KOPT-K1 (cell line): Measurements from ENCODE around the gene PLXNA1.

ENCODE experiments used
- H3K27ac ChIP-seq: fragments of 200-600 bp; sonication (generic); 2 replicates; pipeline ENCODE4 v1.5.1; 2016; ENCODE audit warnings: antibody characterized with exemption, mild to moderate bottlenecking, low read depth, low read length; ENCODE audit not compliant: poor library complexity, severe bottlenecking
- H3K36me3 ChIP-seq: fragments of 200-600 bp; sonication (generic); 2 replicates; pipeline ENCODE4 v1.5.1; 2017; ENCODE audit warnings: antibody characterized with exemption, mild to moderate bottlenecking, low read length, moderate library complexity; ENCODE audit not compliant: insufficient read depth
- H3K9me3 ChIP-seq: fragments of 200-600 bp; sonication (generic); 2 replicates; pipeline ENCODE4 v1.5.1; 2017; ENCODE audit warnings: antibody characterized with exemption, low read length, mild to moderate bottlenecking; ENCODE audit not compliant: insufficient read depth, poor library complexity, severe bottlenecking

PLXNA1 gene

DNA sequence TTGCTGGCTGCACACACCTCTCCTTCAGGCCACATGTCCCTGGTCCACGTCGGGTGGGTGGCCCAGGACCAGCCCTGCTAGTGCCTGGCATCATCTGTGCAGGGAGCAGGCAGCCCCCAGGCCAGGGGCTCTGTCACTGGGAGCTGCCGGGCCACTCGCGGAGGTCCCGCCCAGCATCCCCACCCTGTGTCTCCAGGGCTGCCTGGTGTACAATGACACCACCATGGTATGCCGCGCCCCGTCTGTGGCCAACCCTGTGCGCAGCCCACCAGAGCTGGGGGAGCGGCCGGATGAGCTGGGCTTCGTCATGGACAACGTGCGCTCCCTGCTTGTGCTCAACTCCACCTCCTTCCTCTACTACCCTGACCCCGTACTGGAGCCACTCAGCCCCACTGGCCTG is 34.3 kb downstream of the PLXNA1 start:
- H3K36me3 ChIP-seq = peaks cover 74% of the 10 kb centered on the region
- no peak overlapping the region for H3K27ac ChIP-seq
- no peaks in the 10 kb centered on the region for H3K9me3 ChIP-seq

DNA sequence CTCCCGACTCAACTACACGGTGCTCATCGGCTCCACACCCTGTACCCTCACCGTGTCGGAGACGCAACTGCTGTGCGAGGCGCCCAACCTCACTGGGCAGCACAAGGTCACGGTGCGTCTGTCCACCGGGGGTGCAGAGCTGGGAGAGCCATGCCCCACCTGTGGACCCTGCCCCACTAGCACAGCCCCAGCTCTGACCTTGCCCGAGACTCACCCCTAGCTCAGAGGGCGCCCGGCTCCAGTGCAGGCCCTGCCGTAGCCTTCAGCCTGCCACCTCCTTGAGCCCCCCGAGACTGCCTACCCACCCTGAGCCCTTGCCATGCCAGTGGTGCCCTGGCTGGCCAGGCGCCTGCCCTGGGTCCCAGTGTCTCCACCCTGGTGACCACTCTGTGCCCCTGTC is 34.9 kb downstream of the PLXNA1 start:
- Histone ChIP-seq H3K9me3 (no peaks in the 10 kb centered on the region), H3K27ac (no peak overlapping the region), H3K36me3 (peaks cover 74% of the 10 kb centered on the region)

DNA sequence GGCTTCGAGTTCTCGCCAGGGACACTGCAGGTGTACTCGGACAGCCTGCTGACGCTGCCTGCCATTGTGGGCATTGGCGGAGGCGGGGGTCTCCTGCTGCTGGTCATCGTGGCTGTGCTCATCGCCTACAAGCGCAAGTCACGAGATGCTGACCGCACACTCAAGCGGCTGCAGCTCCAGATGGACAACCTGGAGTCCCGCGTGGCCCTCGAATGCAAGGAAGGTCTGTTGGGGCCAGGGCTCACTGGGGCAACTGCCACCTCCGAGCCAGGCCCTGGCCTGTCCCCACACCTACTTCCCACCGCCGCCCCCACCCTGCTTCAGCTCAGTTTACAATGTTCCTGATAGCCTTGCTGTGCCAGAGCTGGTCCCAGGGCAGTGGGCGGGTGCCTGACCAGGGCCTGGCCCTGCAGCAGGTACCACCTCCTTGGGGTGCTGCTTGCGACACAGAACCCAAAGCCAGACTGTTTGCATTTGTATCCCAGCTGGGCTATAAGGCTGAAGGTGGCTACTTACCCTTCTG is 35.5 kb downstream of the PLXNA1 start:
- peaks cover 78% of the 10 kb centered on the region; the same call in 1 of the 2 replicates for H3K36me3 ChIP-seq
- H3K9me3 ChIP-seq = no peaks in the 10 kb centered on the region
- H3K27ac ChIP-seq = no peak overlapping the region

DNA sequence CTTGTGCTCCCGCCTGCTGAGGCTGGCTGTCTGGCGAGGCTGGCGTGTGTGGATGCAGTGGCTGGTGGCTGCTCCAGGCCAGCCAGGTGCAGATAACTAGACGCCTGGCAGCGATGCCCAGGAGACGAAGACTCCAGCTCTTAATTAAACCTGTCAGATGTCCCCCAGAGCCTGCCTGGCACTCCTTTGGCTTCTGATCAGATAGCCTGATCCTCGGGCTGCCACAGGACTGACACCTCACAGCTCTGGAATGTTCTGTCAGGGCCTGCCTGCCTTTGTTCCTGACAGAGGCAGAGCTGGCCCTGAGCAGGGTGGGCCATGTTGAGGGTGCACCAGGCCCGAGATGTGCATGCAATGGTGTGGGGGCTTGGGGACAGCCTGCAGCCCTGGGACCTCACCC is 36.5 kb downstream of the PLXNA1 start:
- peaks cover 80% of the 10 kb centered on the region; the same call in 1 of the 2 replicates for H3K36me3 ChIP-seq

DNA sequence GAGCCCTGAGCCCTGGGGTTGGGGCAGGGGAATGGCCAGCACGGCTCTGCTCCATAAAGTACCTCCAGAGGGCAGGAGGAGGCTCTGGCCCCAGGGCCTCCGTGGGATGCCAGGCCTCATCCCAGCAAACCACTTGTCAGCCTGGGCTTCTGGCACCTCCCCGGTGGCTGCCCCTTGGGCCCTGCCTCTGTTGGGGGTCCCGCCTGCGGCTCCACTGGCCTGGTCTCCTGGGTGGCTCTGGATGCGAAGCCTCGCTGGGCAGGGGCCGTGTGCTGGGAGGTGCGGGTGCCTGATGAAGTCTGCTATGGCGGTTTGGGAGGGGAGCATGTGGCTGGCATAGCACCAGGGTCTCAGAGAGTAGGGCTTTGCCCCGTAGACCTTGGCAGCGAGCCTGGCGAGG is 37.6 kb downstream of the PLXNA1 start:
- peaks cover 73% of the 10 kb centered on the region; the same call in 1 of the 2 replicates for H3K36me3 ChIP-seq
- H3K27ac ChIP-seq = no peak overlapping the region
- H3K9me3 ChIP-seq = no peaks in the 10 kb centered on the region

More for the DNA sequence above, 36.5 kb downstream of the PLXNA1 start:
- no peak overlapping the region for H3K27ac ChIP-seq
- no peaks in the 10 kb centered on the region for H3K9me3 ChIP-seq

DNA sequence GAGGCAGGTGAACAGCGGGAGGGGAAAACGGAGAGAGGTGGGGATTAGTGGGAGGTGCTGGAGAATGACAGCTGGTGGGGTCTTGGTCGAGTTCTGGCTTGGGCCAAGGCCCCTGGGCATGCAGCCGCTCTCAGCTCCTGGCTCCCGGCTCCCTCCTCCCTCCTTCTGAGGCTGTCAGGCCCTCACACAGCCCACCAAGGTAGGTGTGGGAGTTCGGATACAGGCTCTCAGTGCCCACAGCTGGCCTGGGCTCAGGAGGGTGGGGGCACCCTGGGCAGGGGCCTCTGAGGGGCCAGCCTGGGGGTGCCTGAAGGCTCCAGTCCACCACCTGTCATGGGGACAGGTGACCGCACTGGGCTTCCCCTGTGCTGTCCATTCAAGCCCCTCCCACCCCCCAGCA is 39.9 kb downstream of the PLXNA1 start:
- Histone ChIP-seq H3K9me3 (no peaks in the 10 kb centered on the region), H3K36me3 (peaks cover 57% of the 10 kb centered on the region; the same call in 1 of the 2 replicates), H3K27ac (no peak overlapping the region)

DNA sequence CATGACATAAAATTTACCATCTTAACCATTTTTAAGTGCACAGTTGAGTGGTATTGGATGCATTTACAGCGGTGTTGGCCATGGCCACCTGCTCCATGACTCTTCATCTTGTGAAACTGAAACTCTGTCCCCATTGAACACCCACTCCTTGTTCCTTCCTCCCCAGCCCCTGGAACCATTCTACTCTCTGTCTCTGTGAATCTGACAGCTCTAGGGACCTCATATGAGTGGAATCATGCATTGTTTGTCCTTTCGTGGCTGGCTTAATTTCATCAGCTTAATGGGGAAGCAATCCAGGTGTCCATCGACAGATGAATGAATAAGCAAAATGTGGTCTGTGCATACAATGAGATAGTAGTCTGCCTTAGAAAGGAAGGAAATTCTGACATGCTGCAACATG is 42.5 kb downstream of the PLXNA1 start:
- H3K36me3 ChIP-seq = peaks cover 47% of the 10 kb centered on the region; the same call in 1 of the 2 replicates
- no peaks in the 10 kb centered on the region for H3K9me3 ChIP-seq
- H3K27ac ChIP-seq = no peak overlapping the region

DNA sequence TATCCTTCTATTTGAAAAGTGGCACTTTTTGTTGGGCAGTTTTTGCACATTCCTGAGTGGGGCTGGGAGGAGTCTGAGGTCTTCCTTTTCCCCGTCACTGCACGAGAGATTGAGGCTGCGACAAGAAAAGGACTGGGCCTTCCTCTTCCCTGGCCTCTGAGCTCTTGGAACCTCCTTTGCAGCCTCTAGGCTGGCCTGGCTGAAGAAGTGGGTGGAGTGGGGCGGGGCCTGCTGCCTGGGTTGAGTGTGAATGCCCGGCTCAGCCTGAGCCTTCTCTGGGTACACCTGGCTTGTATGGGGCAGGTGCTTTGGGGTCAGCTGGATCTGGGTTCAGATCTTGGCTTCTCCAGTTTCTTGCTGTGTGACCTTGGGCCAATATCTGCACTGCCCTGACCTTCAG is 43.1 kb downstream of the PLXNA1 start:
- no peaks in the 10 kb centered on the region for H3K9me3 ChIP-seq
- H3K36me3 ChIP-seq = peaks cover 47% of the 10 kb centered on the region; the same call in 1 of the 2 replicates
- H3K27ac ChIP-seq = no peak overlapping the region

DNA sequence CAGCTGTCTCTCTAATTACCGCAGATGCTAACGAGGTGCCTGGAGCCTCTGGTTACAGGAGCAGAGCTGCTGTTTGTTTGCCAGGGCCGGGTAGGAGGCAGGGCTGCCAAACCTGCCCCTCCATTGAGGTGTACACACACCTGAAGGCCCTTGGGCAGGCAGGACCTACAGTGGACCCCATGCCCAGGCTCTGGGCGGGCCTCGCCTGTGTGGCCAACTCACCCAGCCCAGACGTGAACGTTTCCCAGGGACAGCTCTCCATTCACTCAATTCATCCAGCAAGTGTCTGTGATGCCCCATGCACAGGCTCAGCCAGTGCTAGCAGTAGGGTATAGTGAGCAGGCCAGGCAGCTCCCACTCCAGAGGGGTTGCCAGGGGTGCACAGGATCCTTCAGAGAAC is 43.7 kb downstream of the PLXNA1 start:
- Histone ChIP-seq H3K9me3 (no peaks in the 10 kb centered on the region), H3K36me3 (peaks cover 46% of the 10 kb centered on the region; the same call in 1 of the 2 replicates), H3K27ac (no peak overlapping the region)

DNA sequence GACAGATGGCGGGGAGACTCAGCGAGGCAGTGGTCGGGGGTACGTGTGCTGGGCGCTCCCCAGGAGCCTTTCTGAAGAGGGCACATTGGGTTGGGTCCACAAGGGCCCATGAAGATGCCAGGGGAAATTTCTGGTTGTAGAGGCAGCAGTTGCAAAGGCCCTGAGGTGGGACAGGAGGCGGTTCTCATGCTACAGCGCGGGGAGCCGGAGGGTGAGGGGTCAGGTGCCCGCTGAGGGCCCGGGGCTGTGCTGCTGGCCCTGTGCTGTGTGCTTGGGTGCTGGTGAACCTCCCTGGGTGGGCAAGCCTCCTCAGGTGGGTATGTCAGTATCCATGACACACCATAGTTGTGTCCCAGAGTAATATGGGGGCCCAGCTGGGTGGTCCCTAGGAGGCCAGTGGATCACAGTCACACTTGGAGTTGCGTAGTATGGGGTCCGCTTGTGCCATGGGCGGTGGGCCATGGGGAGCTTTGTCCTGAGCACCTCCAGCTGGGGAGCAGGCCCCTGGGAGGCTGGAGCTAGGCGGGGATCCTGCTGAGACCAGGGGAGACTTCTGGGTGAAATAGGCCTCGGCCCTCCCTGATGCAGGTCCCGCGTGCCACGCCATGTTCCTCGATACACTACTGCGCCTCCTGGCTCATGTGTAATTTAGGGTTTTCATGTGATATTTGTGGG is 44.3 kb downstream of the PLXNA1 start:
- H3K36me3 ChIP-seq = peaks cover 46% of the 10 kb centered on the region; the same call in 1 of the 2 replicates
- no peaks in the 10 kb centered on the region for H3K9me3 ChIP-seq
- H3K27ac ChIP-seq = no peak overlapping the region

DNA sequence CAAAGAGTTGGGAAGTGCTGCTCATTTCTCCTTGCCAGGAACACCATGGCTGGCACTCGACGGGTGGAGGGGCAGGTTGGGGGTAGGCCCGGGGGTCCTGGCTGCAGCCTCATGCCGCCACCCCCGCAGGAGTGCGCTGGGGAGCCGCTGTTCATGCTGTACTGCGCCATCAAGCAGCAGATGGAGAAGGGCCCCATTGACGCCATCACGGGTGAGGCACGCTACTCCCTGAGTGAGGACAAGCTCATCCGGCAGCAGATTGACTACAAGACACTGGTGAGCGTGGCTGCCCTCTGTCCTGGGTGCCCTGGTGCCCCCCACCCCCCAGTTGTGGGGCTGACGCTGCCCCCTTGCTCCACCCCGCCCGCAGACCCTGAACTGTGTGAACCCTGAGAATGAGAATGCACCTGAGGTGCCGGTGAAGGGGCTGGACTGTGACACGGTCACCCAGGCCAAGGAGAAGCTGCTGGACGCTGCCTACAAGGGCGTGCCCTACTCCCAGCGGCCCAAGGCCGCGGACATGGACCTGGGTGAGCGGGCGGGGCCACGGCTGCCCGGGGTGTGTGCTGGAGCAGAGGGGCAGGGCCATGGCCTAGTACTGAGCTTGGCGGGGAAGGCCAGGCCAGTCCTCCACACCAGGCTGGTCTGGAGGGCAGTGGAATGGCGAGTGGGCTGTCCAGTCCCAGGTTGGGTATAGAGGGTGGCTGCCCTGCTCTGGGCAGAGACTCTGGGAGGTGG is 45.1 kb downstream of the PLXNA1 start:
- Histone ChIP-seq H3K27ac (no peak overlapping the region), H3K36me3 (peaks cover 45% of the 10 kb centered on the region; the same call in 1 of the 2 replicates)

DNA sequence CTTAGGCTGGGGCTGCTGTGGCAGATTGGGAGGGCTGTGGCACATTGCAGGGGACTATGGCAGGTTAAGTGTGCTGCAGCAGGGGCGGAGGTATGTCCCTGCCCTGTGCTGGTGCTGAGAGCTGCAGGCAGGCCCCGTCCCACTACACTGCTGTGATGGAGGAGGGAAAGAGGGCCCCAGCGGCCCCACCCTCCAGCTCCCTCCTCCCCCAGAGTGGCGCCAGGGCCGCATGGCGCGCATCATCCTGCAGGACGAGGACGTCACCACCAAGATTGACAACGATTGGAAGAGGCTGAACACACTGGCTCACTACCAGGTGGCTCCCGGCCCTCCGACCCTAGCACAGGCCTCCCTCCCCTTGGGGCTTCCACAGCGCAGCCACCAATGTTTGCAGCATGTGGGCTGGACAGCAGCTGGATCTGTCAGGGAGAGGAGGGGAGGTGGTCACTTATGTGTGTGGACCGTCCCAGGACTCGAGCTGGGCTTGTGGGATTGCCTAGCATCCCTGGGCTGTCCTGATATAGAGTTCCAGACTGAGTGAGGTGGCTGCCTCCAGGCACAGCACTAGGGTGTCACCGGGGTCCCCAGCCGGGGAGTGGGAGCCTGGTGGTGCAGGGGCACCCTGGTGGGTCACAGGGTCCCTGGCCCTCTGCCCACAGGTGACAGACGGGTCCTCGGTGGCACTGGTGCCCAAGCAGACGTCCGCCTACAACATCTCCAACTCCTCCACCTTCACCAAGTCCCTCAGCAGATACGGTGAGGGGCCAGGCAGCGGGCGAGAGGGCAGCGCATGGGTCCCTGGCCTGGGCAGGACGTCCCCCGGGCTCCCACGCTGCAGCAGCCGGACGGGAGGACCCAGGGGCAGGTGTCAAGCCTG is 46.1 kb downstream of the PLXNA1 start:
- Histone ChIP-seq H3K27ac (no peak overlapping the region), H3K9me3 (no peaks in the 10 kb centered on the region), H3K36me3 (peaks cover 39% of the 10 kb centered on the region; the same call in 1 of the 2 replicates)

More for the DNA sequence above, 45.1 kb downstream of the PLXNA1 start:
- H3K9me3 ChIP-seq = no peaks in the 10 kb centered on the region

DNA sequence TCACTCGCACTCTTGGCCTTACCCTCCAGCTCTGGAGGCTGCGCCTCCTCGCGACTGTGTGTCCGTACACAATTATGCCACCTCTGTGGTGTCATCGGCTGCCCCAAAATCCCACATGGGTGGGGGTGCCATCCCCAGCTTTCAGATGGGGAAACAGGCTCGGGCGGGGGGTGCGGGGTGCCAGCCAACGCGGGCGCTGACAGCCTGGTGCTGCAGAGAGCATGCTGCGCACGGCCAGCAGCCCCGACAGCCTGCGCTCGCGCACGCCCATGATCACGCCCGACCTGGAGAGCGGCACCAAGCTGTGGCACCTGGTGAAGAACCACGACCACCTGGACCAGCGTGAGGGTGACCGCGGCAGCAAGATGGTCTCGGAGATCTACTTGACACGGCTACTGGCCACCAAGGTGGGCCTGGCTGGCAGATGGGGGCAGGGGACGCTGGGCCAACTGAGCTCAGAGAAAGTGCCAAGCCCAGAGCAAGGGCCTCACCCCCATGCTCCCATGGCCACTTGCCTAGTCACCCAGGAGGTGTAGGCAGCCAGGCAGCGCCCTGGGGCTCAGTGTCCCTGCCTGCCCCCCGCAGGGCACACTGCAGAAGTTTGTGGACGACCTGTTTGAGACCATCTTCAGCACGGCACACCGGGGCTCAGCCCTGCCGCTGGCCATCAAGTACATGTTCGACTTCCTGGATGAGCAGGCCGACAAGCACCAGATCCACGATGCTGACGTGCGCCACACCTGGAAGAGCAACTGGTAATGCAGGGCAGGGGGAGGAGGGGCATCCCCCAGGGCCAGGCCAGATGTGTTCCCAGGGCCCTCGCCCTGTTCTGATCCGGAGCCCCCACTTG is 47.0 kb downstream of the PLXNA1 start:
- Histone ChIP-seq H3K36me3 (peaks cover 39% of the 10 kb centered on the region; the same call in 1 of the 2 replicates), H3K27ac (no peak overlapping the region), H3K9me3 (no peaks in the 10 kb centered on the region)
